ENCODE data around the gene MINDY2.

DNA sequence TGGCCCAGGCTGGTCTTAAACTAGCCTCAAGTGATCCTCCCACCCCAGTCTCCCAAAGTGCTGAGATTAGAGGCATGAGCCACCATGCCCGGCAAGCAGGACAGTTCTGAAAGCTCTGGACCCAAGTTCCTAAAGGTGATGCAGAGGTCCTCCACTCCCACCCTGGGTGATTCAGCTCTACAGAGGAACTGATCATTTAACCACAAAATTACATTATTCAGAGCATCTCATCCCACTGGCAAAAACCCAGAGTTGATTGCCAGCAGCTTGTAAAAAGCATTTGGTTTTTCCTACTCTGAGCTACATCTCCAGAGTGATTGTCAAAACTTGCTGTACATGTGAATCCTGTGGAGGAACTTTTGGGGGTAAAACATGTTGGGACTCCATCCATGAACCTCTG, 102.2 kb downstream of the MINDY2 start:
- TF ChIP-seq, protein P1, sequence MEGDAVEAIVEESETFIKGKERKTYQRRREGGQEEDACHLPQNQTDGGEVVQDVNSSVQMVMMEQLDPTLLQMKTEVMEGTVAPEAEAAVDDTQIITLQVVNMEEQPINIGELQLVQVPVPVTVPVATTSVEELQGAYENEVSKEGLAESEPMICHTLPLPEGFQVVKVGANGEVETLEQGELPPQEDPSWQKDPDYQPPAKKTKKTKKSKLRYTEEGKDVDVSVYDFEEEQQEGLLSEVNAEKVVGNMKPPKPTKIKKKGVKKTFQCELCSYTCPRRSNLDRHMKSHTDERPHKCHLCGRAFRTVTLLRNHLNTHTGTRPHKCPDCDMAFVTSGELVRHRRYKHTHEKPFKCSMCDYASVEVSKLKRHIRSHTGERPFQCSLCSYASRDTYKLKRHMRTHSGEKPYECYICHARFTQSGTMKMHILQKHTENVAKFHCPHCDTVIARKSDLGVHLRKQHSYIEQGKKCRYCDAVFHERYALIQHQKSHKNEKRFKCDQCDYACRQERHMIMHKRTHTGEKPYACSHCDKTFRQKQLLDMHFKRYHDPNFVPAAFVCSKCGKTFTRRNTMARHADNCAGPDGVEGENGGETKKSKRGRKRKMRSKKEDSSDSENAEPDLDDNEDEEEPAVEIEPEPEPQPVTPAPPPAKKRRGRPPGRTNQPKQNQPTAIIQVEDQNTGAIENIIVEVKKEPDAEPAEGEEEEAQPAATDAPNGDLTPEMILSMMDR (IDR thresholded peaks at IDR 0.05 in 2 of 3, conservative IDR thresholded peaks at IDR 0.05 in 1 of 3; ENCODE audit: borderline replicate concordance in 1 of 3, insufficient read depth in 1 of 3, low read depth in 2 of 3, low read length in 2 of 3), result no peak
- TF ChIP-seq EZH2phosphoT487 (IDR thresholded peaks at IDR 0.05; ENCODE audit: borderline replicate concordance) (no peak), RAD21 (IDR thresholded peaks at IDR 0.05; ENCODE audit: low read depth) (no peak), POLR2A (IDR thresholded peaks at IDR 0.05; ENCODE audit: borderline replicate concordance, extremely low read depth, insufficient read depth, insufficient read length) (no peak), FOSL1 (IDR thresholded peaks at IDR 0.05; ENCODE audit: low read depth) (no peak), EZH2 (IDR thresholded peaks at IDR 0.05) (no peak), SIN3A (IDR thresholded peaks at IDR 0.05; ENCODE audit: low read depth) (no peak), POLR2AphosphoS5 (IDR thresholded peaks at IDR 0.05; ENCODE audit: low read depth, low read length) (no peak), CBX3 (IDR thresholded peaks at IDR 0.05; ENCODE audit: low read depth) (no peak), CEBPB (IDR thresholded peaks at IDR 0.05; ENCODE audit: low read depth) (no peak), SP1 (IDR thresholded peaks at IDR 0.05; ENCODE audit: low read depth) (no peak)
- TF ChIP-seq, protein P2, sequence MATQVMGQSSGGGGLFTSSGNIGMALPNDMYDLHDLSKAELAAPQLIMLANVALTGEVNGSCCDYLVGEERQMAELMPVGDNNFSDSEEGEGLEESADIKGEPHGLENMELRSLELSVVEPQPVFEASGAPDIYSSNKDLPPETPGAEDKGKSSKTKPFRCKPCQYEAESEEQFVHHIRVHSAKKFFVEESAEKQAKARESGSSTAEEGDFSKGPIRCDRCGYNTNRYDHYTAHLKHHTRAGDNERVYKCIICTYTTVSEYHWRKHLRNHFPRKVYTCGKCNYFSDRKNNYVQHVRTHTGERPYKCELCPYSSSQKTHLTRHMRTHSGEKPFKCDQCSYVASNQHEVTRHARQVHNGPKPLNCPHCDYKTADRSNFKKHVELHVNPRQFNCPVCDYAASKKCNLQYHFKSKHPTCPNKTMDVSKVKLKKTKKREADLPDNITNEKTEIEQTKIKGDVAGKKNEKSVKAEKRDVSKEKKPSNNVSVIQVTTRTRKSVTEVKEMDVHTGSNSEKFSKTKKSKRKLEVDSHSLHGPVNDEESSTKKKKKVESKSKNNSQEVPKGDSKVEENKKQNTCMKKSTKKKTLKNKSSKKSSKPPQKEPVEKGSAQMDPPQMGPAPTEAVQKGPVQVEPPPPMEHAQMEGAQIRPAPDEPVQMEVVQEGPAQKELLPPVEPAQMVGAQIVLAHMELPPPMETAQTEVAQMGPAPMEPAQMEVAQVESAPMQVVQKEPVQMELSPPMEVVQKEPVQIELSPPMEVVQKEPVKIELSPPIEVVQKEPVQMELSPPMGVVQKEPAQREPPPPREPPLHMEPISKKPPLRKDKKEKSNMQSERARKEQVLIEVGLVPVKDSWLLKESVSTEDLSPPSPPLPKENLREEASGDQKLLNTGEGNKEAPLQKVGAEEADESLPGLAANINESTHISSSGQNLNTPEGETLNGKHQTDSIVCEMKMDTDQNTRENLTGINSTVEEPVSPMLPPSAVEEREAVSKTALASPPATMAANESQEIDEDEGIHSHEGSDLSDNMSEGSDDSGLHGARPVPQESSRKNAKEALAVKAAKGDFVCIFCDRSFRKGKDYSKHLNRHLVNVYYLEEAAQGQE (IDR thresholded peaks at IDR 0.05; ENCODE audit: low read depth), result no peak
- TF ChIP-seq, protein P3, sequence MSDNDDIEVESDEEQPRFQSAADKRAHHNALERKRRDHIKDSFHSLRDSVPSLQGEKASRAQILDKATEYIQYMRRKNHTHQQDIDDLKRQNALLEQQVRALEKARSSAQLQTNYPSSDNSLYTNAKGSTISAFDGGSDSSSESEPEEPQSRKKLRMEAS (IDR thresholded peaks at IDR 0.05), result no peak
- TF ChIP-seq, protein P4, sequence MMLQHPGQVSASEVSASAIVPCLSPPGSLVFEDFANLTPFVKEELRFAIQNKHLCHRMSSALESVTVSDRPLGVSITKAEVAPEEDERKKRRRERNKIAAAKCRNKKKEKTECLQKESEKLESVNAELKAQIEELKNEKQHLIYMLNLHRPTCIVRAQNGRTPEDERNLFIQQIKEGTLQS (IDR thresholded peaks at IDR 0.05), result no peak
